ENCODE data around the gene PLXDC2.

PLXDC2 gene

GRCh38 chr10:19979628-19980027, 163.4 kb downstream of the PLXDC2 start:
- TF ChIP-seq CTCF (IDR thresholded peaks at IDR 0.05; ENCODE audit: unreplicated experiment in 3 of 3): no peak
- Mint-ChIP-seq H3K27ac (no peak overlapping the region), H3K4me1 (peaks cover 12% of the 10 kb centered on the region), H3K9me3 (peaks cover 5% of the 10 kb centered on the region), H3K27me3 (ENCODE audit: low read depth) (no peaks in the 10 kb centered on the region), H3K4me3 (no peak overlapping the region), H3K36me3 (ENCODE audit: low read depth) (peaks cover 8% of the 10 kb centered on the region)

DNA sequence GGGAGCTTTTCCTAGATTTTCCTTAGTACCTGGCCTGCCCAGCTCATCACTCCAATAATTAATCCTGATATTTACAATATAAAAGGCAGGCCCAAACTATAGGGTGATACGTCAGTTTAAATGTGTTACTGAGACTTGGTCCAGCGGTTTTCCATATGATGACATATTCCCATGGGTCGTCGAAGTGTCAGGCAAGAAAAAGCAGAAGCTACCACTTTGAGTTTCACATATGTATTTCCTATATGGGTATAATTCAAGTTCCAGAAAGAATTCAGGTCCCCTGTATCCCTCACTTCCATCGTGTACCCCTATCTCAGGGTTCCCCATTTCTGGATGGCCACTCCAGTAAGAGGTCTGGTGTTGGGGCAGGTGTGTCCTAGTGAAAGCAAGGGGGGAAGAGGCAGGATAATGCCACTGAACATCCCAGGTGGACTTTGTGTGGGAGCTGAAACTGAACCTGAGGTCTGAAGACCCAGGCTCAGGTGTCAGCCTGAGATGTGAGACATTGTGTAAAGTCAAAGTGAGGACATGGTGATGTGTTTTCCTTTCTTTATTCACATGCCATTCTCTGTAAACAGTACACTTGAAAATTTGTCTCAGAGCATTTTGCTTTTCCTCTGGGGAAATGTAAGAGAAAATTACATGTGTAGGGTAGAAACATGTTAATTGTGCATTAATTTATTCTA, 167.8 kb downstream of the PLXDC2 start:
- no peaks in the 10 kb centered on the region for H3K9me3 Mint-ChIP-seq
- H3K27me3 Mint-ChIP-seq (ENCODE audit: low read depth): no peaks in the 10 kb centered on the region
- peaks cover 9% of the 10 kb centered on the region for H3K4me1 Mint-ChIP-seq
- TF ChIP-seq CTCF (IDR thresholded peaks at IDR 0.05; ENCODE audit: unreplicated experiment in 3 of 3): no peak
- H3K27ac Mint-ChIP-seq: peak overlapping the region in 1 of 3 experiments; percentile 52
- no peak overlapping the region for H3K4me3 Mint-ChIP-seq
- H3K36me3 Mint-ChIP-seq (ENCODE audit: low read depth): no peaks in the 10 kb centered on the region

DNA sequence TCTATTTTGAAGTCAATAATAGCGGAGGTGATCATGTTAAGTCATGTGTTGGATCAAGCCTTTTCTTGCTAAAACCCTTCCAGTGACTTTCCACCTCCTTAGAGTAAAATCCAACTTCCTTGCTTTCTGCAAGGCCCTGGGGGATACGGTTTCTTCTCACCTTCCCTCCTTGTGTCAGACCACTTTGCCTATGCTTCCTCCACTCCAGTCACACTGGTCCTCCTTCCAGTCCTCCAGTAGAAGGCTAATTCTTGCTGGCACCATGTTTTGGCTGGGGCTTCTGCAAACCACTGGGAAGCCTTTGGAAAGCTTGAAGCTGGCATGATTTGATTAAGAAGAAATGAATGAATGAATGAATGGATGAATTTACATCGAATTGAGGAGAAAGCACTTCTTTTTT, 169.5 kb downstream of the PLXDC2 start:
- no peak overlapping the region for H3K27ac Mint-ChIP-seq
- no peaks in the 10 kb centered on the region for H3K27me3 Mint-ChIP-seq (ENCODE audit: low read depth)
- no peak for TF ChIP-seq CTCF (IDR thresholded peaks at IDR 0.05; ENCODE audit: unreplicated experiment in 3 of 3)
- no peaks in the 10 kb centered on the region for H3K9me3 Mint-ChIP-seq
- H3K4me1 Mint-ChIP-seq: peaks cover 4% of the 10 kb centered on the region
- H3K4me3 Mint-ChIP-seq: no peak overlapping the region
- no peaks in the 10 kb centered on the region for H3K36me3 Mint-ChIP-seq (ENCODE audit: low read depth)

DNA sequence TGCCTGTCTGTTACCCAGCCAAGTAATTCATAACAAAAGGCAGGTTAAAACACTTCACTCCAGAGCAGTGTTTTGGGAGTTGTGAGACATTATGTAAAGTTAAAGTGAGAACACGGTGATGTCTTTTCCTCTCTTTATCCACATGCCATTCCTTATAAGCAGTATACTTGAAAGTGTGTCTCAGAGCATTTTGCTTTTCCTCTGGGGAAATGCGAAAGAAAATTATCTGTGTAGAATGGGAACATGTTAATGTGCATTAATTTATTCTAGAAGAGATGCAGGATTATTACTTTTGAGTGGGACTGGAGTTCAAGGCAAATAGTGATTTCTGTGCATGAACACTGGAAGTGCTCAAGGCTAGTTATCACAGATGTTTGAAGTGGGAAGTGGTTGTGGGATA, 170.4 kb downstream of the PLXDC2 start:
- Mint-ChIP-seq H3K4me1 (peaks cover 4% of the 10 kb centered on the region), H3K27me3 (ENCODE audit: low read depth) (no peaks in the 10 kb centered on the region), H3K27ac (peak overlapping the region in 1 of 3 experiments; percentile 27), H3K9me3 (no peaks in the 10 kb centered on the region), H3K36me3 (ENCODE audit: low read depth) (no peaks in the 10 kb centered on the region), H3K4me3 (no peak overlapping the region)
- TF ChIP-seq CTCF (IDR thresholded peaks at IDR 0.05; ENCODE audit: unreplicated experiment in 3 of 3): no peak

DNA sequence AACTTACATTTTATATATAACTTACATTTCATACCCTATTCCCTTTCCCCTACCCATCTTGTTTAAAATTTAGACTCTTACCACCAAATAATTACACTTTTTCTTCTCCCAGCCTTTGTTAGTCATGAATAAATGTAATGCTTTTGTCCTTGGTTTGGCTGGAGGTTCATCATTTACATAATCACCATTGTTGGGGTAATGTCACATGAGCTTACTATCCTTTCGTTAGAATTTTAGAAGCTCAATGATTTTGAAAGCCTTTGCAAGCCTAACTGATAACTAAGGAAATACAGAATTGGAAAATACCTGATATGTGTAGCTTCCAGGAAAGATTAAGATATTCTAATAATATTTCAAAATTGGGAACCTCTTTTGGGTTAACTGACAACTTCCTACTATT, 171.7 kb downstream of the PLXDC2 start:
- H3K4me3 Mint-ChIP-seq: no peak overlapping the region
- H3K4me1 Mint-ChIP-seq: peaks cover 4% of the 10 kb centered on the region
- no peak for TF ChIP-seq CTCF (IDR thresholded peaks at IDR 0.05; ENCODE audit: unreplicated experiment in 3 of 3)
- H3K36me3 Mint-ChIP-seq (ENCODE audit: low read depth): no peaks in the 10 kb centered on the region
- no peaks in the 10 kb centered on the region for H3K27me3 Mint-ChIP-seq (ENCODE audit: low read depth)
- no peak overlapping the region for H3K27ac Mint-ChIP-seq
- no peaks in the 10 kb centered on the region for H3K9me3 Mint-ChIP-seq

DNA sequence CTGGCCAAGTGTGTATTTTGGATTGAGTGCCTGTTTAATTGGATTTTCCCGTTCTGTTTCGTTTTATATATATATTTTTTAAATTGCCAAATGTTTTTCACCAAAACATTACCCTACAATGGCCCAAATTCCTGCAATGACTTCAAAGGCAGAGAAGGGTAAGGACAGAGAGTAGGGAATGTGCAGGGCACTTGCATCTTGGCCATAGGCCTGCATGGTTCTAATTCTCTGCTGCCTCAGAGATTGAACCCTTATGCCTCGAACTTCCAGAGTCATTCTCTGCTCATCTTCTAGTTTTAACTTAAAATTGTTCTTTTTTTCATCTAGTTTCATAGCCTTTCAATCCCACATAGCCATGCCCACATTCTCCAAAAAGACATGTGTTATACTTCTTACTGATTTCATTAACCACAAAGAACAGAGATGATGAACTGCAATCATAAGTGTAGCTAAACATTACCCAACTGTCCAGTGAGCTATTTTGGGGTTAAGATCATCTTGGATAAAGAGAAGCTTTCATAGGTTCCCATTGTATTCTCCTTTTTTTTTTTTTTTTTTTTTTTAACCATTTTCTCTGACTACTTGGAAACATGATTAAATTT, 177.6 kb downstream of the PLXDC2 start:
- TF ChIP-seq CTCF (IDR thresholded peaks at IDR 0.05; ENCODE audit: unreplicated experiment in 3 of 3): no peak
- H3K27me3 Mint-ChIP-seq (ENCODE audit: low read depth): no peaks in the 10 kb centered on the region
- no peaks in the 10 kb centered on the region for H3K9me3 Mint-ChIP-seq
- no peak overlapping the region for H3K4me3 Mint-ChIP-seq
- H3K4me1 Mint-ChIP-seq: peaks cover 12% of the 10 kb centered on the region
- H3K36me3 Mint-ChIP-seq (ENCODE audit: low read depth): peaks cover 5% of the 10 kb centered on the region
- peak overlapping the region in 2 of 3 experiments; percentile 36 to 74 for H3K27ac Mint-ChIP-seq
